Keratinocyte (primary cell): ENCODE measurements around the gene ZNF768. TPM values are rescaled to one million over a fixed set of nuclear protein-coding genes. Genes with fewer than 3 reads are reported as not detected.

Experiments
- DNase-seq: peaks from one replicate; pipeline ENCODE4 v3.0.0-alpha.2; 2011; ENCODE audit warnings: low read depth, missing footprints, low spot score
- FAIRE-seq: peaks from 2 replicates; lab custom pipeline; 2011; peaks lifted over from hg19 to GRCh38; lab: Jason Lieb, UNC
- H2AFZ ChIP-seq: 2 replicates; pipeline ENCODE4 v1.6.0; 2012; ENCODE audit warnings: low read length, control low read depth, inconsistent platforms; ENCODE audit not compliant: control insufficient read depth
- H3K27ac ChIP-seq: 2 replicates; pipeline ENCODE4 v1.5.1; 2011; ENCODE audit warnings: low read length; ENCODE audit not compliant: control insufficient read depth, insufficient read depth
- H3K27me3 ChIP-seq: 3 replicates; pipeline ENCODE4 v1.6.0; 2011; ENCODE audit warnings: low read length; ENCODE audit not compliant: control insufficient read depth, insufficient read depth; ENCODE audit errors: extremely low read depth
- H3K36me3 ChIP-seq, 2 experiments: 2 replicates in 1 of 2; 3 replicates in 1 of 2; pipeline ENCODE4 v1.5.1; 2011; ENCODE audit warnings: low read length in 2 of 2, mild to moderate bottlenecking in 1 of 2; ENCODE audit not compliant: control insufficient read depth in 2 of 2, insufficient read depth in 2 of 2; ENCODE audit errors: extremely low read depth in 1 of 2
- H3K4me1 ChIP-seq: 3 replicates; pipeline ENCODE4 v1.5.1; 2011; ENCODE audit warnings: low read length; ENCODE audit not compliant: control insufficient read depth, insufficient read depth; ENCODE audit errors: extremely low read depth
- H3K4me2 ChIP-seq: 3 replicates; pipeline ENCODE4 v1.6.0; 2011; ENCODE audit warnings: low read depth, low read length; ENCODE audit not compliant: control insufficient read depth, insufficient read depth; ENCODE audit errors: extremely low read depth
- H3K4me3 ChIP-seq, 3 experiments: fragments of 200-600 bp in 1 of 3; sonication (generic) in 1 of 3; 2 replicates in 2 of 3; 3 replicates in 1 of 3; pipeline ENCODE4 v1.5.1; 2011 to 2016; ENCODE audit warnings: low read length in 3 of 3, mild to moderate bottlenecking in 3 of 3, control low read depth in 2 of 3, inconsistent platforms in 1 of 3, low read depth in 1 of 3, mixed read lengths in 1 of 3, mixed run types in 1 of 3, moderate library complexity in 1 of 3; ENCODE audit not compliant: control insufficient read depth in 2 of 3, insufficient read depth in 2 of 3; ENCODE audit errors: extremely low read depth in 1 of 3
- H3K79me2 ChIP-seq: 2 replicates; pipeline ENCODE4 v1.6.0; 2012; ENCODE audit warnings: low read length; ENCODE audit not compliant: control insufficient read depth, insufficient read depth
- H3K9ac ChIP-seq: 3 replicates; pipeline ENCODE4 v1.6.0; 2011; ENCODE audit warnings: low read length; ENCODE audit not compliant: control insufficient read depth, insufficient read depth; ENCODE audit errors: extremely low read depth
- H3K9me1 ChIP-seq: 3 replicates; pipeline ENCODE4 v1.6.0; 2011; ENCODE audit warnings: low read length; ENCODE audit not compliant: control insufficient read depth, insufficient read depth; ENCODE audit errors: extremely low read depth
- H3K9me3 ChIP-seq: 2 replicates; pipeline ENCODE4 v1.5.1; 2012; ENCODE audit warnings: low read depth, low read length; ENCODE audit not compliant: control insufficient read depth
- H4K20me1 ChIP-seq: 3 replicates; pipeline ENCODE4 v1.6.0; 2011; ENCODE audit warnings: low read length; ENCODE audit not compliant: control insufficient read depth, insufficient read depth; ENCODE audit errors: extremely low read depth
- CTCF ChIP-seq, 3 experiments: IDR thresholded peaks in 1 of 3; conservative IDR thresholded peaks in 1 of 3; optimal IDR thresholded peaks in 1 of 3; 2 replicates in 2 of 3; 3 replicates in 1 of 3; pipeline versions ENCODE3 to v1.5.1; 2011; ENCODE audit warnings: low read length in 3 of 3, mild to moderate bottlenecking in 3 of 3, moderate library complexity in 2 of 3, control low read depth in 1 of 3, inconsistent platforms in 1 of 3; ENCODE audit not compliant: insufficient read depth in 2 of 3; ENCODE audit errors: extremely low read depth in 1 of 3
- EZH2 ChIP-seq: IDR thresholded peaks from one replicate; pipeline ENCODE4 v1.6.1; 2012; ENCODE audit warnings: inconsistent platforms, mild to moderate bottlenecking, low read length, moderate library complexity
- dilution Hi-C: fragments of 300-500 bp; cut with MboI; formaldehyde crosslinking; loops from one replicate; pipeline ENCODE4 v1.7.0; 2020; ENCODE audit warnings: low sequenced_read_pairs; ENCODE audit not compliant: extremely low pct_ligation_motif_present
- polyA minus RNA-seq, 3 experiments: library from RNA; depleted of rRNA, polyadenylated mRNA; stranded (reverse); fragments of >200 nt; gene quantifications; 1 replicate in 1 of 3; 2 replicates in 1 of 3; 3 replicates in 1 of 3; pipeline ENCODE4 v1.2.3, GENCODE V29; 2011
- polyA plus RNA-seq, 5 experiments: library from polyadenylated mRNA; depleted of rRNA in 3 of 5; stranded (reverse) in 3 of 5; stranded (forward) in 1 of 5; unstranded in 1 of 5; fragments of >200 nt; gene quantifications; 1 replicate in 1 of 5; 2 replicates in 3 of 5; 3 replicates in 1 of 5; pipeline versions ENCODE4 v1.2.1 to v1.2.3, GENCODE V29; 2011 to 2012; ENCODE audit warnings: missing spikeins in 2 of 5, low read depth in 1 of 5, low replicate concordance in 1 of 5

The ZNF768 gene
- polyA plus RNA-seq: 10.9 to 16.6 TPM (median 13.7 TPM) in 3 replicates
- polyA plus RNA-seq (2011; ENCODE audit: low read depth): 4.4 TPM
- 12.5 and 22.1 TPM in 2 replicates for polyA plus RNA-seq (2011; cell fraction: cytosol; rRNA removed)
- polyA plus RNA-seq (2011; cell fraction: nucleus; rRNA removed): 21.7 and 32.7 TPM in 2 replicates
- polyA plus RNA-seq (2012; ENCODE audit: low replicate concordance): 17.2 and 19.4 TPM in 2 replicates
- polyA minus RNA-seq: 6.5 to 10.8 TPM (median 9.9 TPM) in 3 replicates
- 26.9 TPM for polyA minus RNA-seq (2011; cell fraction: cytosol; rRNA and poly(A)+ RNA removed)
- polyA minus RNA-seq (2011; cell fraction: nucleus; rRNA and poly(A)+ RNA removed): 10.2 and 10.3 TPM in 2 replicates

GRCh38 chr16:30526137-30526822 lies at the start of gene ZNF768:
Gene ZNF768, minus strand, starts transcription at chr16:30526566. Its CDS starts 153 bp downstream, at chr16:30526413.
- H2AFZ ChIP-seq: peak within 1 kb of the TSS; percentile 77
- no peaks in the 10 kb centered on the region for H3K36me3 ChIP-seq
- DNase-seq (no peak), FAIRE-seq (no peak)
- no peaks in the 10 kb centered on the region for H3K79me2 ChIP-seq
- TF ChIP-seq EZH2 (no peak), CTCF (optimal IDR thresholded peaks at IDR 0.05 in 1 of 3, IDR thresholded peaks at IDR 0.05 in 1 of 3, conservative IDR thresholded peaks at IDR 0.05 in 1 of 3; ENCODE audit: extremely low read depth in 1 of 3, insufficient read depth in 2 of 3, low read length in 3 of 3) (no peak)
- peak within 1 kb of the TSS; percentile 96 for H3K4me2 ChIP-seq
- peak within 1 kb of the TSS; percentile 93 for H3K9ac ChIP-seq
- H3K27me3 ChIP-seq: no peaks in the 10 kb centered on the region
- no peaks in the 10 kb centered on the region for H3K9me3 ChIP-seq
- H3K27ac ChIP-seq: peak within 1 kb of the TSS; percentile 91
- no peaks in the 10 kb centered on the region for H4K20me1 ChIP-seq
- H3K9me1 ChIP-seq: no peaks in the 10 kb centered on the region
- H3K4me3 ChIP-seq: peak within 1 kb of the TSS; percentile 63 to 84 (median 76)
- dilution Hi-C loops: no loop called here
- H3K4me1 ChIP-seq: peaks cover 20% of the 10 kb centered on the region

DNA sequence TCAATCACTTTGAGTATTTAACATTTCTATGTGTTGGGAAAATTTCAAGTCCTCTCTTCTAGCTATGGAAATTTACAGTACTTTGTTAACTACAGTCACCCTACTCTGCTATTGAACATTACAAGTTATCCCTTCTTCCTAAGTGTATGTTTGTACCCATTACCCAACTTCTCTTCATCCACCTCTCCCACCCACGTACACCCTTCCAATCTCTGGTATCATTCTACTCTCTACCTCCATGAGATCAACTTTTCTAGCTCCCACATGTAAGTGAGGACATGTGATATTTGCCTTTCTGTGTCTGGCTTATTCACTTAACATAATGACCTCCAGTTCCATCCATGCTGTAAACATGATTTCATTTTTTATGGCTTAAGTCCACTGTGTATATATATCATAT lies 48.3 kb upstream of the ZNF768 start:
- peaks cover 5% of the 10 kb centered on the region for H3K4me1 ChIP-seq
- H3K79me2 ChIP-seq: no peaks in the 10 kb centered on the region
- no peak overlapping the region for H3K4me3 ChIP-seq
- no peaks in the 10 kb centered on the region for H3K27me3 ChIP-seq
- H2AFZ ChIP-seq: no peak overlapping the region
- H3K4me2 ChIP-seq: no peak overlapping the region
- DNase-seq: no peak
- no peak overlapping the region for H3K27ac ChIP-seq
- dilution Hi-C loops: no loop called here
- FAIRE-seq: no peak
- no peaks in the 10 kb centered on the region for H3K9me3 ChIP-seq
- H4K20me1 ChIP-seq: no peaks in the 10 kb centered on the region
- TF ChIP-seq EZH2: no peak
- no peak for TF ChIP-seq CTCF (optimal IDR thresholded peaks at IDR 0.05 in 1 of 3, IDR thresholded peaks at IDR 0.05 in 1 of 3, conservative IDR thresholded peaks at IDR 0.05 in 1 of 3; ENCODE audit: extremely low read depth in 1 of 3, insufficient read depth in 2 of 3, low read length in 3 of 3)
- no peaks in the 10 kb centered on the region for H3K9me1 ChIP-seq
- no peak overlapping the region for H3K9ac ChIP-seq
- H3K36me3 ChIP-seq: peaks cover 0 to 6% of the 10 kb centered on the region in 2 experiments
